ENCODE data around the gene RUNX1. TPM values are rescaled to one million over a fixed set of nuclear protein-coding genes. Genes with fewer than 3 reads are reported as not detected.

RUNX1 gene
- total and polyA plus RNA-seq, 2 donors (not counting 3 experiments of a cell fraction or from before 2014, with no cell fraction given) = 4.6 to 17.9 TPM

GRCh38 chr21:35035581-35035980 is 13.5 kb downstream of the RUNX1 start:
- Histone ChIP-seq H3K4me3 (replicated peaks in 1 of 3; ENCODE audit: insufficient read depth in 1 of 3, low read depth in 1 of 3, low read length in 3 of 3) (no peak overlapping the region), H3K9me3 (replicated peaks; ENCODE audit: control insufficient read depth, insufficient read depth, low read length) (no peaks in the 10 kb centered on the region), H3K9me1 (replicated peaks; ENCODE audit: control insufficient read depth, extremely low read depth, insufficient read depth, low read length) (no peaks in the 10 kb centered on the region), H3K4me2 (ENCODE audit: insufficient read depth, low read length) (no peak overlapping the region), H3K79me2 (ENCODE audit: control insufficient read depth, insufficient read depth, low read length) (no peaks in the 10 kb centered on the region), H4K20me1 (replicated peaks; ENCODE audit: control insufficient read depth, extremely low read depth, insufficient read depth, low read length) (no peaks in the 10 kb centered on the region), H3K36me3 (ENCODE audit: control insufficient read depth in 2 of 2, extremely low read depth in 1 of 2, insufficient read depth in 2 of 2, low read length in 2 of 2) (no peaks in the 10 kb centered on the region), H3K9ac (replicated peaks; ENCODE audit: extremely low read depth, insufficient read depth, low read length) (no peak overlapping the region), H3K4me1 (ENCODE audit: control insufficient read depth, extremely low read depth, insufficient read depth, low read length) (no peaks in the 10 kb centered on the region), H3K27me3 (ENCODE audit: control insufficient read depth in 2 of 2, insufficient read depth in 2 of 2, low read length in 2 of 2) (peaks cover 62% of the 10 kb centered on the region in 2 experiments), H3K27ac (ENCODE audit: insufficient read depth, low read depth, low read length) (no peak overlapping the region), H2AFZ (ENCODE audit: low read depth, low read length) (no peak overlapping the region)
- intact Hi-C loops (cut with micrococcal nuclease) (no loop called here), dilution Hi-C loops (cut with MboI; ENCODE audit: extremely low pct_ligation_motif_present, low sequenced_read_pairs) (no loop called here)
- no TSS peak for BruUV-seq (replicated peaks)
- CTCF ChIA-PET = no interaction called here
- POLR2A ChIA-PET = no interaction called here
- TF ChIP-seq POLR2AphosphoS5 (IDR thresholded peaks at IDR 0.05; ENCODE audit: insufficient read depth, low read depth, low read length) (no peak), CTCF (IDR thresholded peaks at IDR 0.05; ENCODE audit: extremely low read depth in 1 of 2, insufficient read depth in 1 of 2, low read depth in 1 of 2, low read length in 2 of 2) (no peak)
- TF ChIP-seq, protein P1, sequence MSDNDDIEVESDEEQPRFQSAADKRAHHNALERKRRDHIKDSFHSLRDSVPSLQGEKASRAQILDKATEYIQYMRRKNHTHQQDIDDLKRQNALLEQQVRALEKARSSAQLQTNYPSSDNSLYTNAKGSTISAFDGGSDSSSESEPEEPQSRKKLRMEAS (IDR thresholded peaks at IDR 0.05; ENCODE audit: insufficient read depth, insufficient read length) = no peak
- DNase-seq (ENCODE audit: low read depth, low spot score) (no peak), FAIRE-seq (no peak)

GRCh38 chr21:35035116-35035515 is 14.0 kb downstream of the RUNX1 start:
- FAIRE-seq (no peak), DNase-seq (ENCODE audit: low read depth, low spot score) (no peak)
- Histone ChIP-seq H3K9me1 (replicated peaks; ENCODE audit: control insufficient read depth, extremely low read depth, insufficient read depth, low read length) (no peaks in the 10 kb centered on the region), H2AFZ (ENCODE audit: low read depth, low read length) (no peak overlapping the region), H3K27ac (ENCODE audit: insufficient read depth, low read depth, low read length) (no peak overlapping the region), H3K4me3 (replicated peaks in 1 of 3; ENCODE audit: insufficient read depth in 1 of 3, low read depth in 1 of 3, low read length in 3 of 3) (no peak overlapping the region), H3K36me3 (ENCODE audit: control insufficient read depth in 2 of 2, extremely low read depth in 1 of 2, insufficient read depth in 2 of 2, low read length in 2 of 2) (no peaks in the 10 kb centered on the region), H3K9ac (replicated peaks; ENCODE audit: extremely low read depth, insufficient read depth, low read length) (no peak overlapping the region), H3K79me2 (ENCODE audit: control insufficient read depth, insufficient read depth, low read length) (no peaks in the 10 kb centered on the region), H4K20me1 (replicated peaks; ENCODE audit: control insufficient read depth, extremely low read depth, insufficient read depth, low read length) (no peaks in the 10 kb centered on the region), H3K4me1 (ENCODE audit: control insufficient read depth, extremely low read depth, insufficient read depth, low read length) (no peaks in the 10 kb centered on the region), H3K4me2 (ENCODE audit: insufficient read depth, low read length) (no peak overlapping the region), H3K9me3 (replicated peaks; ENCODE audit: control insufficient read depth, insufficient read depth, low read length) (no peaks in the 10 kb centered on the region), H3K27me3 (ENCODE audit: control insufficient read depth in 2 of 2, insufficient read depth in 2 of 2, low read length in 2 of 2) (peaks cover 59 to 60% of the 10 kb centered on the region in 2 experiments)
- intact Hi-C loops (cut with micrococcal nuclease) (no loop called here), dilution Hi-C loops (cut with MboI; ENCODE audit: extremely low pct_ligation_motif_present, low sequenced_read_pairs) (no loop called here)
- ChIA-PET POLR2A (no interaction called here), CTCF (no interaction called here)
- TF ChIP-seq FOS (IDR thresholded peaks at IDR 0.05; ENCODE audit: borderline replicate concordance, insufficient read depth, low read length) (no peak), POLR2AphosphoS5 (IDR thresholded peaks at IDR 0.05; ENCODE audit: insufficient read depth, low read depth, low read length) (no peak), GATA2 (IDR thresholded peaks at IDR 0.05; ENCODE audit: insufficient read depth, insufficient read length, low read depth, low read length) (no peak), POLR2A (IDR thresholded peaks at IDR 0.05; ENCODE audit: low read depth, low read length) (no peak), EZH2 (IDR thresholded peaks at IDR 0.05; ENCODE audit: borderline replicate concordance, low read depth, low read length, severe bottlenecking) (no peak), JUN (IDR thresholded peaks at IDR 0.05; ENCODE audit: borderline replicate concordance, insufficient read depth, insufficient read length, low read depth) (no peak), MYC (IDR thresholded peaks at IDR 0.05; ENCODE audit: low read depth, low read length) (no peak), CTCF (IDR thresholded peaks at IDR 0.05; ENCODE audit: extremely low read depth in 1 of 2, insufficient read depth in 1 of 2, low read depth in 1 of 2, low read length in 2 of 2) (no peak)
- TF ChIP-seq, protein P1 (IDR thresholded peaks at IDR 0.05; ENCODE audit: insufficient read depth, insufficient read length) = no peak
- BruUV-seq (replicated peaks) = no TSS peak

All from endothelial cell of umbilical vein (primary cell).